Left renal cortex interstitium (tissue), 4 donors: ENCODE results near the gene ABCF2. TPM values are rescaled to one million over a fixed set of nuclear protein-coding genes. Genes with fewer than 3 reads are reported as not detected.

Source experiments
- DNase-seq, 4 donors: peaks; one replicate each; pipeline ENCODE4 v3.0.0-alpha.2; 2013; ENCODE audit warnings: low read depth in 4 of 4, low spot score in 2 of 4, missing footprints in 1 of 4
- polyA plus RNA-seq, 4 donors: library from polyadenylated mRNA; unstranded; fragments of 120-200 nt; gene quantifications; one replicate each; pipeline ENCODE4 v1.2.1, GENCODE V29; 2013; ENCODE audit not compliant: insufficient read length in 4 of 4

The ABCF2 gene
- polyA plus RNA-seq, 4 donors, result 25.1 to 28.4 (median 26.6) TPM

- DNase-seq, result no peak
Measured at GRCh38 chr7:151252961-151253711, 26.1 kb upstream of the ABCF2 start.

- no peak for DNase-seq
Measured at GRCh38 chr7:151252561-151252835, 25.5 kb upstream of the ABCF2 start.

- DNase-seq, result peak in 1 of 4 donors; percentile 65
Measured at GRCh38 chr7:151251689-151252560, 24.9 kb upstream of the ABCF2 start.

- no peak for DNase-seq
Measured at GRCh38 chr7:151251328-151251688, 24.3 kb upstream of the ABCF2 start.

GRCh38 chr7:151250181-151251132 is 23.5 kb upstream of the ABCF2 start:
- no peak for DNase-seq

- DNase-seq, result no peak
Measured at GRCh38 chr7:151249732-151250072, 22.7 kb upstream of the ABCF2 start.

GRCh38 chr7:151249034-151249731 is 22.2 kb upstream of the ABCF2 start:
- DNase-seq, result no peak

- peak in 1 of 4 donors; percentile 59 for DNase-seq
Measured at GRCh38 chr7:151248346-151249033, 21.5 kb upstream of the ABCF2 start, which contains the start of gene SMARCD3. Gene SMARCD3 (minus strand): TSS chr7:151248694. CDS start chr7:151248562, 132 bp downstream.

GRCh38 chr7:151247611-151248345 is 20.8 kb upstream of the ABCF2 start:
- no peak for DNase-seq

GRCh38 chr7:151246851-151247580 is 20.0 kb upstream of the ABCF2 start:
- no peak for DNase-seq

GRCh38 chr7:151246102-151246850 is 19.3 kb upstream of the ABCF2 start:
- DNase-seq, result no peak

- DNase-seq, result no peak
Measured at GRCh38 chr7:151245360-151246101, 18.5 kb upstream of the ABCF2 start.

GRCh38 chr7:151244841-151245346 is 17.9 kb upstream of the ABCF2 start:
- no peak for DNase-seq

GRCh38 chr7:151244196-151244840 is 17.3 kb upstream of the ABCF2 start:
- no peak for DNase-seq

GRCh38 chr7:151243408-151244195 is 16.6 kb upstream of the ABCF2 start:
- DNase-seq, result no peak

GRCh38 chr7:151243045-151243349 is 16.0 kb upstream of the ABCF2 start:
- no peak for DNase-seq
